SU-DHL-6 (cell line): ENCODE results near the gene CPPED1.
"Not testable (repeated sequence)": the region's sequence is repeated elsewhere in the genome, so short reads cannot be mapped to it uniquely, and the experiment has no call there.

Source experiments
- H2AFZ ChIP-seq: fragments of 200-600 bp; sonication (generic); 2 replicates; pipeline ENCODE4 v1.6.1; 2014; ENCODE audit warnings: low read depth, mild to moderate bottlenecking, moderate library complexity, mixed read lengths, antibody characterized with exemption, low read length; ENCODE audit not compliant: severe bottlenecking
- H3F3A ChIP-seq: fragments of 200-600 bp; shearing (Covaris generic); 2 replicates; pipeline ENCODE4 v1.6.0; 2016; ENCODE audit warnings: antibody characterized with exemption, mild to moderate bottlenecking; ENCODE audit not compliant: insufficient read depth
- H3K27ac ChIP-seq: fragments of 200-600 bp; sonication (generic); 2 replicates; pipeline ENCODE4 v1.5.1; 2016; ENCODE audit warnings: low read depth, mild to moderate bottlenecking, low read length, moderate library complexity, mixed read lengths
- H3K27me3 ChIP-seq: fragments of 200-600 bp; sonication (generic), shearing (Covaris generic); 2 replicates; pipeline ENCODE4 v1.6.0; 2014; ENCODE audit warnings: mild to moderate bottlenecking, low read length
- H3K36me3 ChIP-seq: fragments of 200-600 bp; sonication (generic); 2 replicates; pipeline ENCODE4 v1.6.1; 2014; ENCODE audit warnings: mild to moderate bottlenecking, low read length, mixed read lengths
- H3K4me2 ChIP-seq: fragments of 300-600, 200-600 bp; shearing (Covaris generic), sonication (generic); 2 replicates; pipeline ENCODE4 v1.6.0; 2014; ENCODE audit warnings: low read length, low read depth, mild to moderate bottlenecking; ENCODE audit not compliant: poor library complexity, severe bottlenecking
- H3K4me3 ChIP-seq: fragments of 200-600 bp; sonication (generic); 2 replicates; pipeline ENCODE4 v1.5.1; 2014; ENCODE audit warnings: antibody characterized with exemption, low read length, mild to moderate bottlenecking, mixed read lengths; ENCODE audit not compliant: insufficient read depth, poor library complexity, severe bottlenecking
- H3K79me2 ChIP-seq: fragments of 200-600 bp; sonication (generic); 2 replicates; pipeline ENCODE4 v1.6.1; 2014; ENCODE audit warnings: mild to moderate bottlenecking, low read length, moderate library complexity; ENCODE audit not compliant: insufficient read depth
- H3K9ac ChIP-seq: fragments of 200-600 bp; sonication (generic); 2 replicates; pipeline ENCODE4 v1.7.0; 2014; ENCODE audit warnings: mild to moderate bottlenecking, low read length
- H3K9me2 ChIP-seq: fragments of 200-600 bp; sonication (generic); replicated peaks from 2 replicates; pipeline ENCODE4 v1.6.1; 2014; ENCODE audit warnings: low read length; ENCODE audit not compliant: insufficient read depth
- H3K9me3 ChIP-seq: fragments of 200-600 bp; sonication (generic); 2 replicates; pipeline ENCODE4 v1.6.1; 2014; ENCODE audit warnings: low read length, mixed read lengths; ENCODE audit not compliant: insufficient read depth
- H4K20me1 ChIP-seq: fragments of 200-600 bp; sonication (generic); 2 replicates; pipeline ENCODE4 v1.6.1; 2014; ENCODE audit warnings: low read depth, mild to moderate bottlenecking, antibody characterized with exemption, low read length, moderate library complexity, mixed read lengths
- EZH2phosphoT487 ChIP-seq: fragments of 200-600 bp; sonication (generic), shearing (Covaris generic); conservative IDR thresholded peaks from 2 replicates; pipeline ENCODE4 v1.6.1; 2018; ENCODE audit warnings: mild to moderate bottlenecking, antibody characterized with exemption, low read length, moderate library complexity, mixed read lengths
- TF ChIP-seq, protein P1 (sequence below): fragments of 200-600 bp; sonication (generic); IDR thresholded peaks from one replicate; pipeline ENCODE4 v1.5.1; 2017; ENCODE audit warnings: antibody characterized with exemption, mild to moderate bottlenecking, low read length, moderate library complexity; ENCODE audit not compliant: insufficient read depth, poor library complexity, severe bottlenecking

The CPPED1 gene

GRCh38 chr16:12766853-12767252, 36.8 kb downstream of the CPPED1 start:
- Histone ChIP-seq H3K36me3 (no peaks in the 10 kb centered on the region), H3K4me2 (no peak overlapping the region), H3K9ac (no peak overlapping the region), H3K27ac (no peak overlapping the region), H3K27me3 (no peaks in the 10 kb centered on the region), H3K79me2 (no peaks in the 10 kb centered on the region), H2AFZ (no peak overlapping the region), H3K4me3 (no peak overlapping the region), H3K9me3 (no peaks in the 10 kb centered on the region), H4K20me1 (no peaks in the 10 kb centered on the region), H3K9me2 (no peaks in the 10 kb centered on the region), H3F3A (no peaks in the 10 kb centered on the region)
- TF ChIP-seq, protein P1, sequence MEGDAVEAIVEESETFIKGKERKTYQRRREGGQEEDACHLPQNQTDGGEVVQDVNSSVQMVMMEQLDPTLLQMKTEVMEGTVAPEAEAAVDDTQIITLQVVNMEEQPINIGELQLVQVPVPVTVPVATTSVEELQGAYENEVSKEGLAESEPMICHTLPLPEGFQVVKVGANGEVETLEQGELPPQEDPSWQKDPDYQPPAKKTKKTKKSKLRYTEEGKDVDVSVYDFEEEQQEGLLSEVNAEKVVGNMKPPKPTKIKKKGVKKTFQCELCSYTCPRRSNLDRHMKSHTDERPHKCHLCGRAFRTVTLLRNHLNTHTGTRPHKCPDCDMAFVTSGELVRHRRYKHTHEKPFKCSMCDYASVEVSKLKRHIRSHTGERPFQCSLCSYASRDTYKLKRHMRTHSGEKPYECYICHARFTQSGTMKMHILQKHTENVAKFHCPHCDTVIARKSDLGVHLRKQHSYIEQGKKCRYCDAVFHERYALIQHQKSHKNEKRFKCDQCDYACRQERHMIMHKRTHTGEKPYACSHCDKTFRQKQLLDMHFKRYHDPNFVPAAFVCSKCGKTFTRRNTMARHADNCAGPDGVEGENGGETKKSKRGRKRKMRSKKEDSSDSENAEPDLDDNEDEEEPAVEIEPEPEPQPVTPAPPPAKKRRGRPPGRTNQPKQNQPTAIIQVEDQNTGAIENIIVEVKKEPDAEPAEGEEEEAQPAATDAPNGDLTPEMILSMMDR: no peak
- no peak for TF ChIP-seq EZH2phosphoT487

DNA sequence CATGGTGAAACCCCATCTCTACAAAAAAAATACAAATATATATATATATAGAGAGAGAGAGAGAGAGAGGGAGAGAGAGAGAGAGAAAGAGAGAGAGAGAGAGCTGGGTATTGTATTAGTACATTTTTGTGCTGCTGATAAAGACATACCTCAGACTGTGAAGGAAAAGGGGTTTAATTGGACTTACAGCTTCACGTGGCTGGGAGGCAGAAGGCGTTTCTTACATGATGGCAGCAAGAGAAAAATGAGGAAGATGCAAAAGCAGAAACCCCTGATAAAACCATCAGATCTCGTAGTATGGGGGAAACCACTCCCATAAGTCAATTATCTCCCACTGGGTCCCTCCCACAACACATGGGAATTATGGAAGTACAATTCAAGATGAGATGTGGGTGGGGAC, 37.5 kb downstream of the CPPED1 start:
- not testable (repeated sequence) for H3K4me3 ChIP-seq, H3K9me2 ChIP-seq, H3F3A ChIP-seq, H2AFZ ChIP-seq, H3K4me2 ChIP-seq, H3K27ac ChIP-seq, H3K36me3 ChIP-seq, H3K27me3 ChIP-seq, H4K20me1 ChIP-seq, H3K9me3 ChIP-seq, H3K9ac ChIP-seq, H3K79me2 ChIP-seq

DNA sequence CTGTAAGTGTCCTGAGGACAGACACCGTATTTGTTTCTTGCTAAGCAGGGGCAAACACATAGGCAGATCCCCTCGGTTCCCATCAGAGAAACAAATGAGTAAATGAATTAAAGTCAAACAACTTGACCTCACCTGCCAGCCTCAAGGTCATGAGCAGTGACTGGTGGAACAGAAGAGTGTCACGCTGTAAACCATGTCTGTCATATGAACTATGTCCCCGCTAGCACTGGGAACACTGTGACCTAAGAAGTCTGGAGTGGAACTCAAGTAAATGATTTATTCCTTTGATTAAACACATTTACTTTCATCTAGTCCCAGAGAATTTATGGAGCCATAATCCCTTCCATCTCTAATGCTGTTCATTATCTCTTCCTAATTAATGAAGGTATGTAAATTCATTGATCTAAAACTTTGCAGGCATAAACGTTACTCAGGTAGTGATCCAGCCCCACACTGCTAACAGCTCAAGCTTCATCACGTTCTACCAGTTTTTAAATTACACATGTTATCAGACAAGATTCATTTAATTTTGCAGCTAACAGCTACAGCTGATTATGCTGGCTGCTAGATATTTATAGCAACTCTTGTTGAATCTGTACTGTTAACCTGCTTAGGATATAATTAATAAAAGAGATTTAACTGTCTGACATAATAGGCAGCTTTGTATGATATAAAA, 38.7 kb downstream of the CPPED1 start:
- Histone ChIP-seq H3K27me3 (no peaks in the 10 kb centered on the region), H2AFZ (no peak overlapping the region), H3F3A (no peaks in the 10 kb centered on the region), H4K20me1 (no peaks in the 10 kb centered on the region), H3K9me3 (no peaks in the 10 kb centered on the region), H3K27ac (no peak overlapping the region), H3K79me2 (no peaks in the 10 kb centered on the region), H3K36me3 (no peaks in the 10 kb centered on the region), H3K9ac (no peak overlapping the region), H3K4me3 (no peak overlapping the region), H3K4me2 (no peak overlapping the region), H3K9me2 (no peaks in the 10 kb centered on the region)
- no peak for TF ChIP-seq EZH2phosphoT487
- TF ChIP-seq, protein P1: no peak

DNA sequence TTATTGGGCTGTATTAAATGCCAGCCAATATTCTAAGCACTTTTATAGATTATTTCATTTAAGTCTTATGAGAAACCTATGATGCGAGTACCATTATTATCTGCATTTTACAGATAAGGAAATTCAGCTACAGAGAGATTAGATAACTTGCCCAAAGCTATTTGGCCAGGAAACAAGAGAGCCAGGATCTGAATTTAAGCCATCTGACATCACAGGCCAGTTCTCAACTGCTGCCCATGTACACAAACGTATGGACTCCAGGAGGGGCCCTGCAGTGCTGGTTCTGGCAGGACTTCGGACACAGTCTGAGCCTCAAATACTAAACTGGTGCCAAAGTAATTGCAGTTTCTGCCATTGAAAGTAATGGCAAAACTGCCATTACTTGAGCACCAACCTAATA, 40.2 kb downstream of the CPPED1 start:
- H3F3A ChIP-seq: no peaks in the 10 kb centered on the region
- H3K27ac ChIP-seq: no peak overlapping the region
- no peak overlapping the region for H3K4me2 ChIP-seq
- no peaks in the 10 kb centered on the region for H3K9me2 ChIP-seq
- no peaks in the 10 kb centered on the region for H4K20me1 ChIP-seq
- H3K27me3 ChIP-seq: no peaks in the 10 kb centered on the region
- H3K9ac ChIP-seq: no peak overlapping the region
- H3K36me3 ChIP-seq: no peaks in the 10 kb centered on the region
- no peaks in the 10 kb centered on the region for H3K79me2 ChIP-seq
- no peaks in the 10 kb centered on the region for H3K9me3 ChIP-seq
- no peak overlapping the region for H3K4me3 ChIP-seq
- TF ChIP-seq, protein P1: no peak
- TF ChIP-seq EZH2phosphoT487: no peak
- no peak overlapping the region for H2AFZ ChIP-seq
